Nasal cavity respiratory epithelium epithelial cell of viscerocranial mucosa (primary cell): Measurements from ENCODE around the gene MAVS. TPM values are rescaled to one million over a fixed set of nuclear protein-coding genes. Genes with fewer than 3 reads are reported as not detected.

Experiments
- total RNA-seq: library from RNA; depleted of rRNA; stranded (reverse); fragments of >200 nt; gene quantifications from 2 replicates; pipeline ENCODE4 v1.2.3, GENCODE V29; 2014

The MAVS gene
- total RNA-seq, result 13.0 and 34.2 TPM in 2 replicates

DNA sequence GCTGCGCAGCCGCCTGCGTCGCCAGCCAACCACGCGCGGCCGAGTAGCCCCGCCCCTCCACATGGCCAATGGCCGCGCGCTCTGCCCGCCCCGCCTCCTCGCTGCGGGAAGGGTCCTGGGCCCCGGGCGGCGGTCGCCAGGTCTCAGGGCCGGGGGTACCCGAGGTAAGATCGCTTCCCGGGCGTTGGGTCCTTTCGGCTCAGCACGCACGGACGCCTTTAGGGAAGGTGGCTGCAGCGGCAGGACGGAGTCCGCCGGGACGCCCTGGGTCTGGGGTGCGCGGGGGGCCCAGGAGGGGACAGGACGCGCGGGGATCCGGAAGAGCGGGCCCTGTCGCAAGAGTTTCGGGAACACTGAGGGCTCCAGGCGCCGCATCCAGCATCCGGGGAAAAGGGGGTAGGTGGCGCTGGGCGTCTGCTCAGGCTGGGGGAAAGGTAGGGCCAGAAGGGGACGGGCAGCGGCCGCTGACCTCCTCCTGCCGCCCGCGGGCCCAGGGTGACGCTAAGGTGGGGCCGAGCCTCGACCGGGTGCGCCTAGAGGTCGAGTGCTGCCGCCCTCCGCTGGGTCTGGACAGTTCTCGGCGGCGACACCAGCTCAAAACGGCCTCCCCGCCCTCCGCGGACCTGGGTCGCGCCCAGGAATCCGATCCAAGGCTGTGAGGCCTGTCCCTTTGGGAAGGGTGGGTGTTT is at the start of gene MAVS:
TSS of gene MAVS (plus strand) at position 95 of the 689 bp plus-strand sequence. CDS start 7,791 bp downstream, outside the sequence.

DNA sequence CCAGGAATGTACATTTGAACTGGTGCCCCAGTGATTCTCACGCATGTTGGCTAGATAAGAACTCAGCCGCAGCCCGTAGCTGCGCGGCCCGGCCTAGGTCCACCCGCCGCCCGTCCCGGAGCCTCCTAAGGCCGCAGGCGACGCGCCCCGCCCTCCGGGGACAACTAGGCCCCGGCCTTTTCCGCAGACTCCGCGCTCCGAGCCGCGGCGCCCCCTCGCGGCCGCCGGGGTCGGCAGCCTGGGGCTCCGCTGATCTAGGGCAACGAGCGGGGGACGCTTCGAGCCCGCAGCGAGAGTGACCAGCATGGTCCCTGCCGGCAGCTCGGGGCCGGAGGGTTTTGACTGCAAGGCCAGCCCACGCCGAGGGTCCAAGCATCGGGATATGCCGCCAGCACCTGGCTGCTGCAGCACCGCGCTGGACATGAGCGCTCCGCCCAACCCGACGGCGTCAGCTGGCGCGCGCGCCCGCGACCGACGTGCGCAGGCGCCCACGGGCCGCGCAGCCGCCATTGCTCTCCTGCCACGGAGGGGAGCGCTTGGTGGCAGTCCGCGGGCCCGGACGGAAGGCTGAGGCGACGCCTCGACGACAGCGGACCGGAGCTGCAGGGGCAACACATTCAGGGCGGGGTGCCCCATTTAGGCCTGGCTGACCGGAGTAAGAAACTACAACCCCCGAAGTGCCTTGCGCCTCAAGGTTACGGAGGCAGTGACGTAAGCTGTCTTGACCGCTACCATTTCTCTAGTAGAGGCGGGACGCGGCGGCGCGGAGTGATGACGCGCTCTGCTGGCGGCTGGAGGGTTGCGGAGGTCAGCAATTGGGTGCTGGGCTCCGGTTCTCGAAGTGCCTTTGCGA is 26.4 kb upstream of the MAVS start, which contains the start of gene AP5S1:
TSS of gene AP5S1 (plus strand) at position 500 of the 853 bp plus-strand sequence. CDS start 1,571 bp downstream, outside the sequence.

DNA sequence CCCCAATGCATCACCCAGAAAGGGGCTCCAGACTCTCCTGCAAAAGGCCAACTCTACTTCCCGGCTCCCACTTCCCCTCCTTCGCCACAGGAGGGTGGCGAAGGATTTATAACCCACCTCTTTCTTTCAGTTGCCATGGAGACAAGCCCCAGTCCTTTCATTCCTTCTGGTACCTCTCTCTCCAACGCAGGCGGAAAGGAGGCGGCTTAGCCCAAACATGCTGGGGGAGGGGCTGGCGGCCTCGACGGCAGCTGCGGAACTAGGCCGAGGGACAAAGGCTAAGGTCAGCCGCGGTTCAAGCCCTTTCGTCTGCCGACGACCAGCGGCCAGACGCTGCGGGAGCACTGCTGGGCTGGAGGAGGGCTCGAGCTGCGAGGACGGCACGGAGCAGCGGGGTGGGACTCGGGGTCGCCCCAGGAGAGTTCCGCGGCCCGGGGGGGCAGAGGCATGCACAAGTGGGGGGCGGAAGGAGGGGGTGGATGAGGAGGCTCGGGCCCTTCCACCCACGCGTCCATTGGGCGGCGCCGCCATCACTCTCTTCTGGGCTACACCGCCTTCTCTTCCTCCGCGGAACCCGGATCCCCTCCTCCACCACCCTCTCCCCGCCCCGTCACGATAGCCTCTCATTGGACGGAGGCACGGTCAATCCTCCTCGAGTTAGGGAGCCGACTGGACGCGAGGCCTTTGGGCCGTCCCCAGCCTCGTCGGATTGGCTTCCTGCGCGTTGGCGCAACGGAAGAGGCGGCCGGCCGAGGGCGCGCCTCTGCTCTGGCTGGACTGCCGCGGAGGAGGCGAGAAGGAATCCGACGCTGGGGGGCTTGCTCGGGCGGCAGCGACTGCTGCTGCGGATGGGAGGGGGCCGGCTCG is 42.2 kb downstream of the MAVS start, which contains the start of gene PANK2:
TSS of gene PANK2 (plus strand) at position 766 of the 867 bp plus-strand sequence.

Other genes starting within 250 kb of the MAVS start
- gene GFRA4, start 183.4 kb upstream of the MAVS start, total RNA-seq, result not detected in 2 replicates
- not detected in 2 replicates for gene ADAM33, start 164.8 kb upstream of the MAVS start, total RNA-seq
- gene SIGLEC1, start 134.2 kb upstream of the MAVS start, total RNA-seq, result not detected in 2 replicates
- not detected in 2 replicates for gene HSPA12B, start 114.1 kb upstream of the MAVS start, total RNA-seq
- 16.1 and 16.9 TPM in 2 replicates for gene ADISSP, start 79.1 kb upstream of the MAVS start, total RNA-seq
- 0.14 TPM in 1 of 2 replicates, not detected in the other for gene SPEF1, start 65.4 kb upstream of the MAVS start, total RNA-seq
- gene CENPB, start 60.1 kb upstream of the MAVS start, total RNA-seq, result 67.3 and 88.3 TPM in 2 replicates
- gene CDC25B, start 50.5 kb upstream of the MAVS start, total RNA-seq, result 21.9 and 68.4 TPM in 2 replicates
- 10.9 and 11.3 TPM in 2 replicates for gene AP5S1, start 26.3 kb upstream of the MAVS start, total RNA-seq
- 35.9 and 45.9 TPM in 2 replicates for gene PANK2, start 42.6 kb downstream of the MAVS start, total RNA-seq
- 1.4 and 6.0 TPM in 2 replicates for gene RNF24, start 168.7 kb downstream of the MAVS start, total RNA-seq